Kidney glomerular epithelial cell (primary cell): ENCODE results near the gene AGPAT1.
"Not testable (repeated sequence)": the region's sequence is repeated elsewhere in the genome, so short reads cannot be mapped to it uniquely, and the experiment has no call there.

Experiments
- DNase-seq: peaks from one replicate; lab custom pipeline; 2025; lab: John Stamatoyannopoulos, UW

The AGPAT1 gene

DNA sequence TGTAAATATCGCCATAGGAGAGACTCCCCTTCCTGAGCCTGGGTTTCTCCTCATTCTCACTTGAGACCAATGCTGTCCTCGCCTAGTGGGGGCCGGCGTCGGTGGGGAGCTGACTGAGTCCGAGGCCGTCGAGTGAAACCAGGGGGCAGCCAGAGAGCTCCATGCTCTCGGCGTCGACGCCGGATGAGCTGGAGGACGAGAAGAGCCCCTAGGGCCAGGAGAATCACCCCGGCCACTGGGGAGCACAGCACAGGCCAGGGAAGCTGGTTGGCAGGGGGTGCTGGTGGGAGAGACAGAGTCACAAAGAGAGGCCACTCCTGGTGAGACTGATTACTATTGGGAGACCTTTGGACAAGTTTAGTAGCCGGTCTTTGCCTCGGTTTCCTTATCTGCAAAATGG is 23.0 kb upstream of the AGPAT1 start:
- no peak for DNase-seq

GRCh38 chr6:32198345-32198696 is 22.4 kb upstream of the AGPAT1 start:
- DNase-seq: no peak

DNA sequence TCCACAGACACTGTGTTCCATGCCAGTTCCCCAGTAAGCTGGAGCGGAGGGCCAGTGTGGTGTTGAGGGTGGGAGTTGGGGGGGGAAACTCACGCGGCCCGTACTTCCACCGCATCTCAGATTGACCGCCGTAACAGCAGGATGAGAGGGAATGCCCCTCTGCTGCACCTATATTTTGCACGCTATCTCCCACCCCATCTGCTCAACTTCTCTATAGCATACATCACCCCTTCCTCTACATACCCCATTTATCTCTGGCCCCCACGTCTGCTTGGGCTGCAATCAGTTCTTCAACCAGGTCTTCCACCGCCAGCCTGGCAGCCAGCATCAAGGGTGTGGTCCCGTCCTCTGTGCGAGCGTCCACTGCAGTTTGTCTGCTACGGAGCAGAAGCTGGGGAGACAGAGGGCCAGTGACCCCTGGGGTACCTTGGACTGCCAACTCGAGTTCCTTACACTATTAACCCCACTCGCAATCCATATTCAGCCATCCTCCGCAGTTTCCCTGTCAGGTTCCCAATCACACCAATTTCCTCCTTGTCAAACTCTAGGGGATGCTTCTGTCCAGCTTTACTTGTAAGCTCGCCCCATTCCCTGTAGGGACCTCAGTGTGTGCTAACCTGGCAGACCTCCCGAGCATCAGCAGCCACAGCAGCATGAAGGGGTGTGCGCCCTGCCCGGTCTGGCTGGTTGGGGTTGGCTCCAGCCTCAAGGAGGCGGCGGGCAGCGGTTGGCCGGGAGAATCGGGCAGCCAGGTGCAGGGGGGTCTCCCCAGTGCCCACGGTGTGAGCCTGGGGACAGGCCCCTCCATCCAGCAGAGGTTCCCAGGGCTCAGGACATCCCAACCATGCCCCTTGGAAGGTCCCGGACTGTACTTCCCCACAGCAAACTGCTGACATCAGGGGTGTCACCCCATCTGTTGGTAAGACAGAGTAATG is 21.1 kb upstream of the AGPAT1 start:
- no peak for DNase-seq

DNA sequence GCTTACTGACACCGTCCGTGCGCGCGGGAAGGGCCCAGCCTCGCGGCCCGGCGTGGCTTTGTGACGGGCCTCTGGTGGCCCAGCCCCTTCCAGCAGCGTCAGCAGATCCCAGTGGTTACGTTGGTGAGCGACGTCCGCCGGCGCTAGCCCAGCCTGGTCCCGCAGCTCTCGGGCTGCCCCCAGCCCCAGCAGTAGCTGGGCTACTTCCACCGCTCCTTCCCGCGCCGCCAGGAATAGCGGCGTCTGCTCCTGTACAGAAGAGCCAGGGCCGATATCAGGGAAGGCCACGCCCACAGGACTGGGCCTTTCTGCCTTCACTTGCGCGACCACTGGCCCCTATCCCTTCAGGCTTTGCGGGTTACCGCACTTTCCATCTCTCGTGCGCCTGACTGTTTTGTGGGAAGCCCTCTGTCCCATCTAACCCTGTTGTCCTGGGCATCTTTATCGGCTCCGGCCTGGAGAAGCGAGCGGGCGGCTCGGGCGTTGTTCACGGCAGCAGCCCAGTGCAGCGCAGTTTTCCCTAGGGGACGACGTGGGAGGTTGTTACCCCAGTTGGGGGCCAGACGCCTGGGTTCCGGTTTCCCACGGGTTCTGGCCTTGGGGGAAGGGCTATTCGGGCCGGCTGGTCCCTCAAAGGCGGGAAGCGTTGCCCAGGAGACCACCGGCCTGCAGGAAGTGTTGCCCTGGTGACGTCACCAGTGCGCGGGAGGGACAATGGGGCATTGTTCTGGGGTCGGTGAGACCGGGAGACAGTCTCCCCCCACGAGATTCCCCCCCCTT is 20.2 kb upstream of the AGPAT1 start:
- DNase-seq: peak; percentile 71

GRCh38 chr6:32195652-32195901 is 19.7 kb upstream of the AGPAT1 start:
- peak; percentile 96 for DNase-seq

- DNase-seq: peak; percentile 27
Measured at GRCh38 chr6:32194825-32195651, 19.2 kb upstream of the AGPAT1 start.

- no peak for DNase-seq
Measured at GRCh38 chr6:32194388-32194787, 18.5 kb upstream of the AGPAT1 start.

DNA sequence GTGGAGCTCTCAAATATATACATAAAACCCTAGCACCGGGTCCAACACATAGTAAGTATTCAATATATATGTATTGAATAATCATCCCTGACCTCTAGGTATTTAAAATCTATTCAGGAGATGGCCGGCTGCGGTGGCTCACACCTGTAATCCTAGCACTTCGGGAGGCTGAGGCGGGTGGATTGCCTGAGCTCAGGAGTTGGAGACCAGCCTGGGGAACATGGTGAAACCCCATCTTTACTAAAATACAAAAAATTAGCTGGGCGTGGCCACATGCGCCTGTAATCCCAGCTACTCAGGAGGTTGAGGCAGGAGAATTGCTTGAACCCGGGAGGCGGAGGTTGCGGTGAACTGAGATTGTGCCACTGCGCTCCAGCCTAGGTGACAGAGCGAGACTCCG is 17.2 kb upstream of the AGPAT1 start:
- DNase-seq: not testable (repeated sequence)

- DNase-seq: no peak
Measured at GRCh38 chr6:32192608-32193039, 16.7 kb upstream of the AGPAT1 start, which contains the start of gene GPSM3. Gene GPSM3 (minus strand): TSS chr6:32192643. CDS start chr6:32192513, 130 bp downstream.

- DNase-seq: no peak
Measured at GRCh38 chr6:32191696-32192607, 16.1 kb upstream of the AGPAT1 start.

GRCh38 chr6:32190911-32191677 is 15.2 kb upstream of the AGPAT1 start:
- no peak for DNase-seq

GRCh38 chr6:32190054-32190851 is 14.4 kb upstream of the AGPAT1 start, which contains the start of gene PBX2:
Gene PBX2 (minus strand): TSS chr6:32190202. CDS start chr6:32189915, 287 bp downstream.
- peak; percentile 83 for DNase-seq

DNA sequence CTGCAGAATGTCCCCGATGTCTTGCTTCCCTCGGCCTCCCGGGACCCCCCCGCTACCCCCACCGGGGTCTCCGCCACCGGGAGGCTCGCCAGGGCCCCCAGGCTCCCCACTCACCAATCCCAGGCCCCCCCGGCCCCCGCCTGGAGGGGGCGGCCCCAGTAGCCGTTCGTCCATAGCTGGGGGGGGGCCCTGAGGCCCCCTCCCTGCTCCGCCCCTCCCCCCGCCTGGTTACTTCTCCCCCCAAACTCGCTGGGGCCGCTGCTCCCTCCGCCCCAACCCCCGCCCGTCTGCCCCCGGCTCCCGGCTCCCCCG is 13.8 kb upstream of the AGPAT1 start:
- DNase-seq: no peak

DNA sequence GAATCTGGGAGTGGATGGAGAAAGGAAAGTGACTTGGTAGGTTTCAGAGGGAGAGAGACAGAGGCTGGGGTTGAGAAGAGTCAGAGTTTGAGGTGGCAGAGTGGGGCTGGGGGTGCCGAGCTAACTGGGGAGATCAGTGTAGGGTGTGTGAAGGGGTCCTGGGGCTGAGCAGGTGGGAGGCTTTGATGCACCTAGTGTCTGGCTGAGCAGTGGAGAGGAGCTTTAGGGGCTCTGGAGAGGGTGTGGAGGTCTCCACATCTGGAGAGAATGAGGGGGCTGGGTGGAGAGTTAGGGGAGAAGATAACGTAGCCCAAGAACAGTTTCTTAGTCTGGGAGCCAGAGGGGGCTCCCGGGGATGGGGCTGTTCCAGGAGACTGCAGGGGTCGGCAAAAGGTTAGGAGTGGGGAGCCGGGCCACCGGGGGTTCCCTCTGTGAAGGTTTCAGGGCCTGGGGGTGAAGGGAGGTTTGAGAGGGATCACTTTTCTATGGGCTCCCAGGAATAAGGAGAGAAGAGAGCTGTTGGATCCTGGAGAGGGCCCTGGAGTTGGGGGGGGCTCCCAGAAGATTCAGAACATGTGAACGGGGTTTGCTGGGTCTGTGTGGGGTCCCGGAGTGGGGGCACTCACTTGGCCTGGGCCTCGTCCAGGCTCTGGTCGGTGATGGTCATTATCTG is 13.3 kb upstream of the AGPAT1 start:
- DNase-seq: no peak

DNA sequence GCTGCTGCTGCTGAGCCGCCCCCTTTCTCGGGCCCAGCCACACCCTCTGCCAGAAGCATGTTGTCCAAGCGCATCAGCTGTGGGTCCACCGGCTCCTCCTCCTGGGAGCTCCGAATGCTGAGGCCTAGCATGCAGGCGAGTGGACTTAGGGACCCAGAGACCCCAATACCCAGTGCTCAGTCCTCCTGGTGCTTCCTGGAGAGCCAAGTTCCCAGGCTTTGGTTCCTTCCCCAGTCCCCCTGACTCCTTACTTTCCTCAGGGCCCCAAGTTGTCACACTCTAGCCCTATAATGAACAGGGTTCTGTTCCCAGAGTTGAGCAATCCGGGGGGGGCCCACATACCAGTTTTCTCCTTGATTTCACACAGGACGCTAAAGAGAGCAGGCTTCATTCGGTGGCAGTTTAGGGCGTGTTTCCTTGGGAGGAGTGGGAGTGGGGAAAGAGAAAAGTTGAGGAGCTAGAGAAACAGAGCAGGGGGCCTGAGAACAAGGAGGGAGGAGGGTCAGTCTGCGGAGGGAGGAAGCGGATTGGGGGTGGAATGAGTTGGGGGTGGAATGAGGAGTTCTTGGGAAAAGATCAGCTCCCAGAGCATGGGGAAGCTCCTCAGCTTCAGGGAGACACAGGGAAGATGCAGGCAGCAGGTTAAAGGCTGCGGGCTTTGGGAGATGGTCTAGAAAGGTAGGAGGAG is 12.6 kb upstream of the AGPAT1 start:
- DNase-seq: no peak

- DNase-seq: not testable (repeated sequence)
Measured at GRCh38 chr6:32187725-32188380, 12.0 kb upstream of the AGPAT1 start.

DNA sequence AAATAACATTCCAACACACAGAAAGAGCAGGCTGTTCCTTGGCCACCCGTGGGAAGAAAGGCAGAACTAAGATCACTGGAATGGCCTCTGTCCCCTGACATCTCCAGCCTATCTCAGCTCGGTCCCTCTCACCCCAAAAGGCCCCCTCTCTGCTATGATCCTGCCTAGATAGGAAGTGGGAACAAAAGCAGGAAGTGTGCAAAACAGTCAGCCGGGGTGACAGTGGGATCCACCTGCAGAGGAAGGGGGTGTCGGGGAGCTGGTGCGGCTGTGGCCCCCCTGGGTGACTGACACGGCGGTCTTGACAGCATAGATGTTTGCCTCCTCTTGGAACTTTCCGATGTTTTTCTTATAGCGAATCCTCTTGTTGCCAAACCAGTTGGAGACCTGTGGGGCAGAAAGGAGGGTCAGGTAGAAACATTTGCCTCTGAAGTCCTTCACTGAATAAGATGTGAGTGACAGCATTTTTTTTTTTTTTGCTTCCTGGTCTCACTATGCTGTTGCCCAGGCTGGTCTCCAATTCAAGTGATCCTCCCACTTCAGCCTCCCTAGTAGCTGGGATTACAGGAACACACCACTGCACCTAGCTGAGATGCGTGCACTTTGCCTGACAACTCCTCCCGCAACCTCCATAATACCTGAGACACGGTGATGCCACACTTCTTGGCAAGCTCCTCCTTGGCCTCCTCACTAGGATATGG is 11.3 kb upstream of the AGPAT1 start:
- DNase-seq: no peak
